HL-60/S4 treated with phorbol 12-myristate 13-acetate at 8.2 ng/mL for 4 days and 3 days (cell line): Measurements from ENCODE around the gene ETV3L.

Experiments
- in situ Hi-C: fragments of 300-500 bp; cut with MboI; formaldehyde crosslinking; loops from 2 replicates; pipeline ENCODE4 v1.15.0; 2022; ENCODE audit warnings: low sequenced_read_pairs

ETV3L gene

GRCh38 chr1:157132616-157133167 is 33.1 kb upstream of the ETV3L start:
- in situ Hi-C loops: no loop called here

GRCh38 chr1:157132111-157132510 is 32.5 kb upstream of the ETV3L start:
- in situ Hi-C loops: no loop called here

GRCh38 chr1:157131281-157131680 is 31.7 kb upstream of the ETV3L start:
- in situ Hi-C loops: no loop called here

DNA sequence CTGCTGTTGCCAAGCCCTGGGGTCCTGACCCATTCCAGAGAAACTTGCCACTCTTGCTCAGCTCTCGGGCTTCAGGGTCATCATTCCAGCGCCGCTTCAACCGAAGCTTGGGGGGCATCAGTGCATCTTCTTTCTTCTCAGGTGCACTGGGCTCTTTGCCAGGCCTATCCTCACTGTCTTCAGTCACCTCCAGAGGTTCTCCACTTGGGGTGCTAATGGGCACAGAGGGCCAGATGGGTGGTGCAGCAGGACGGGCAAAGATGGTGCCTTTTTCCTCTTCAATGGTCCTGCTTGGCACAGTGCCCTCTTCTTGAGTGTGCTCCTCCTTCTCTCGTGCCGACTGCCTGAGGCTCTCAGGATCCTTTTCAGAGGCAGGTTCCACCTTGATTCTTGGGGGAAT is 25.2 kb upstream of the ETV3L start:
- in situ Hi-C loops: no loop called here

- in situ Hi-C loops: no loop called here
These were observed 19.8 kb upstream of the ETV3L start for GRCh38 chr1:157119448-157119847.

GRCh38 chr1:157119008-157119407 is 19.4 kb upstream of the ETV3L start:
- in situ Hi-C loops: no loop called here

DNA sequence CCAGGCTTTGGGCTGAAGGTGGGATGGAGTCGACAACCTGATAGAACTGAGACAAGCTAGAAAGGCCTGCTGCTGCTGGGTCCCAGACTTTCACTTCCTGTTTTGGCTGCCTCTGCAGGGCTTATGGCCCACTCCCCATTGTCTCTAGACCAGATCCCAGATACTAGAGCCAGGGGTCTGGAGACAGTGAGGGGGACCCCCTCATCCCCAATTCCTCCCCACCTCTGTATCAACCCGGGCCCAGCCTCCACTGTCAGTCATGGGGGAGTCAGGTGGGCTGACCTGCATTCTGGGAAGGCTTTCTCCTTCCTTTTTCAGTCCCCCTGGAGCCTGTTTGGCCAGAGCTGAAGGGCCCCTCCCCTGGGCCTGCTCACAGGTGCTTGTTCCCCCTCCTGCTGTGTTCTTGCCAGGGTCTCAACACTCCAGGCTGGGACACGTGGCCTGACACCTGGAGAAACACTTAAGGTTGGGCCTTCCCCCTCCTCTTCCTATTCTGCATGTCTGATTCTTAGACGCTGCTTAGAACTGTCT is 18.0 kb upstream of the ETV3L start:
- in situ Hi-C loops: no loop called here

DNA sequence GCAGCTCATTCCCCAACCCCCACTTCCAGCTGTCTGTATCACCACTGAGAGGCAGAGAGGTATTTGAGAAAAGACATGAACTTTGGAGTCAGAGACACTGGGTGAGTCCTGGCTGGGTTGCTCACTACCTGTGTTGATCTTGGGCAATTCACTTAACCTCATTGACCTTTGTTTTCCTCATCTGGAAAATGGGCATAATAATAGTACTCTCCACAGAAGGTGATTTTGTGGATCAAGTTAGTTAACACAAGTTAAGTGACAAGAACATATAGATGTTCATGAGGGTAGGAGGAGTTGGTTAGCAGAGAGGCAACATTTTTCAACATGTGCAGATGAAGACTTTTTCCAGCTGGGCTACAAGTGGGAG is 17.1 kb upstream of the ETV3L start:
- in situ Hi-C loops: no loop called here

DNA sequence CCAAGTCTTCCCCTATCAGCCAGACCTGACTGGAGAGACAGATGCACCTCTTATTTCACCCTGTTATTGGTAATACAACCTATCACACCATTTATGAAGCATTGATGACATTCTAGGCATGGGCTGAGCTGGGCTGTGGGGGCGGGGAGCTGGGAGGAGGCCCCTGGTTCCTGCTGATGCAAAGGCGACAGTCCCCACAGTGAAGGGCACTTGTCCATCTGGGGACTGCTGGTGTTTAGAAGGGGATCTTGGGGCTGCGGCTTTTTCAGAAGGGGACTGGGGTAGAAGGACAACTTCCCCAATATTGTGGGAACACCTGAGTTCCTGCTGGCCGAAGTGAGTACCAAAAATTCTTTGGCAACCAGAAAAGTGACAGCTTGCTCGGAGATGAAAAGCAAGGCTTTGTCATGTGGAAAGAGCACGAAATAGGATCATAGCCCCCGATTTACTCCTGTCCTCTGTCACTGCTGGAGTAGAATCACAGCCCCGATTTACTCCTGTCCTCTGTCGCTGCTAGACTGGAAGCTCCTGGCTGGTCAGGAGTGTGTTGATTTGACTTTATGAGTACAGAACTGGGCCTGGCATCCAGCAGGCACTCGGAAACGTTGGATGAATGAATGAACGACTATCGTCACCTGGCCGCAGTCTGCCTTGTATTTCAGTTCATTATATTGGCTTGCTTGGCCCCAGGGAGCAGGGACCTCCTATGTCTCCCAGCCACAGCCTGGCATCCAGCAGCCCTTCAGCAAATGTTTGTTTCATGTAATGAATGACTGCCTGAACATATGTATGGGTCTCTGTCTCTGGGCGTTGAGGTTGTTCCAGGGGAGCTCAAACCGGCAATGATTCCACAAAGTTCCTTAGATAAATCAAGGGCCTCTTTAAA is 16.5 kb upstream of the ETV3L start:
- in situ Hi-C loops: no loop called here

DNA sequence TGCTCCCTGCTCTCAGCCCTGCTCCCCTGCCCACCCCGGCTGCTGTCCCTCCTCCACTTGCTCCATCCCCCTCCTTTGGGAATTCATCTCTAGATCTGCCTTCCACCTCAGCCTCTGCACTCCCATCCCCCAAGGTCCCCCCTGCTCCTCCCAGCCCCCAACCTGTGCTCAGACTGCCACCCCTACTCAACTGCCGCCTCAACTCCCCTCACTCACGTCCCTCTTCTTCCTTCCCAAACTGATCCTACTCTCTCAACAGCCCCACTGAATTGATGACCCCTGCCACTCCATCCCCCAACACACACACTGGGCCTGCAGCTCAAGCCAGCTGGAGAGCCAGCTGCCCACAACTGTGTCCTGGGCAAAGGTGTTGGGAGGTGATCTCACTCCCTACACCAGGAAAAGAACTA is 15.8 kb upstream of the ETV3L start:
- in situ Hi-C loops: no loop called here

GRCh38 chr1:157114183-157115121 is 14.8 kb upstream of the ETV3L start:
- in situ Hi-C loops: no loop called here

GRCh38 chr1:157113631-157114030 is 14.0 kb upstream of the ETV3L start:
- in situ Hi-C loops: no loop called here

GRCh38 chr1:157113106-157113505 is 13.5 kb upstream of the ETV3L start:
- in situ Hi-C loops: no loop called here

GRCh38 chr1:157112186-157112867 is 12.7 kb upstream of the ETV3L start:
- in situ Hi-C loops: no loop called here

GRCh38 chr1:157111396-157112165 is 12.0 kb upstream of the ETV3L start:
- in situ Hi-C loops: no loop called here

DNA sequence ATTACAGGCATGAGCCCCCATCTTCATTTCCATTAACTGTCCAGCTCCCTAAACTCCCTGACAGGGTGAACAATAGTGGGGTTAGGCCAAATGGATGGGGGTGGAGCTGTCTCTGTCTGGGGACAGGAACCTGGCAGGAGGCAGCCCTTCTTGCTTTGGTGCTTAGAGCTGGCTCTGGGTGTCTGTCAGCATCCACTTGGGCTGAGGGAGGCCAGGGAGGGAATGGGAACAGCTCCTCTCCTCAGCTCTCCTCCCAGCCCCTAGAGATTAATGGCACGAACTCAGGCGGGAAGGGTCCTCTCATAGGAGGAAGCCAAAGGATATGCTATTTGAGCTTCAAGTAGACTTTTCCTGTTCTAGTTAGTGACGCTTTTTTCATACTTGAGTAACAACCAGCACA is 11.1 kb upstream of the ETV3L start:
- in situ Hi-C loops: no loop called here

DNA sequence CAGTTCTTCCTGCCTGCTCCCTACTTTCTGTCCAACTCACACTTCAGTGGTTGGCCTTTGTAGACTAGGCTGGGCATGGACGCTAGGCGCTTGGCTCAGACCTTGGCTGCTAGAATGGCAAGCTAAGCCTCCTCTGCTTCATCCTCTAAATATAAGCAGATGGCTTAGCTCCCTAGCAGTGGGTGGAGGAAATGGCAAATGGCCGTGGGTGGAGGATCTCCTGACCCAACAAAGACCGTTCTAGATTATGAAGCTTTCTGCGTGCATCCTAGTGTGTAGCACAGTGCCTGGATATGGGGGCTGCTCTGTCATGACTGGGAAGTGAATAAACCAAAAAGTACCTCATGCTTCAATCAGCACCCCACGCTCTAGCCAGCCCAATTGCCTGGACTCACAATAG is 10.4 kb upstream of the ETV3L start:
- in situ Hi-C loops: no loop called here

DNA sequence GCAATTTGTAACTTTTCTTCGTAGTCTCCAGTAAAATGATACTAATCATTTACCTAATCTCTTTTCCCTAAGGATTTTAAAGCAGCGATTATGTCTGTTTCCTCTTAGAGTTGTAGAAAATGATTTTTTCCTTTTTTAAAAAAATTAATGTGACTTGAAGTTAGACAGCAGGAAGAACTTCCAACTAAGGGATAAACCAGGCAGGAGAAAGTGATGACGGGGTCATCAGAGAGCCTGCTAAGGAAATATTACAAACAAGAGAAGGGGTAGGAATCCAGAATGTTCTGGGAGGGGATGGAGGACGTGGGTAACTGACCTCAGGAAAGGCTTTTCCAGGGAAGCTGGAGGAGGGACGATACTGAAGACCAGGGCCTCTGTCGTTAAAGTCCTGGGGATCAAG is 8.8 kb upstream of the ETV3L start:
- in situ Hi-C loops: no loop called here

GRCh38 chr1:157107702-157108101 is 8.1 kb upstream of the ETV3L start:
- in situ Hi-C loops: no loop called here

- in situ Hi-C loops: no loop called here
These were observed 7.2 kb upstream of the ETV3L start for GRCh38 chr1:157106813-157107189.
